OCI-LY7 (cell line): ENCODE data around the gene TCHH.

ENCODE experiments used
- EZH2phosphoT487 ChIP-seq: fragments of 200-600 bp; sonication (generic); IDR thresholded peaks from 2 replicates; pipeline ENCODE4 v1.6.1; 2018; ENCODE audit warnings: low read depth, borderline replicate concordance, mild to moderate bottlenecking, mixed run types, antibody characterized with exemption, low read length, moderate library complexity, mixed read lengths
- TF ChIP-seq, protein P1 (sequence below): fragments of 200-600 bp; sonication (generic); conservative IDR thresholded peaks from 2 replicates; pipeline ENCODE4 v1.5.1; 2014; ENCODE audit warnings: mild to moderate bottlenecking, antibody characterized with exemption, low read length, moderate library complexity, mixed read lengths

DNA sequence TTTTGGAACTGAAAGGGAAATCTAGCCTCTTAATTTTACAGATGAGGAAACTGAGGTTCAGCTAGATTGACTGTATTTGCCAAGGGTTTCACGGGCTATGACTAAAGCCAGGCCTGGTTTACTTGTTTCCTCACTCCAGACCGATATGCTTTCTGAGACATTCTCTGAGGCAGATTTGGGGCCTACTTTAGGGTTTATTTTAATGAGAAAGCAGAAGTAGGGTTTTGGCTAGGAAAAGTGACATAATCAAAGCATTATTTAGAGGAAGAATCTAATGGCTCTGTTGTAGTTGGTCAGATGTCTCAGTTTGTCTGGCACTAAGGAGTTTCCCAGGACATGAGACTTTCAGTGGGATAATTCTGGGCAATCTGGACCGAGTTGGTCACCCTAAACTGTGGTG lies 45.3 kb upstream of the TCHH start:
- TF ChIP-seq, protein P1, sequence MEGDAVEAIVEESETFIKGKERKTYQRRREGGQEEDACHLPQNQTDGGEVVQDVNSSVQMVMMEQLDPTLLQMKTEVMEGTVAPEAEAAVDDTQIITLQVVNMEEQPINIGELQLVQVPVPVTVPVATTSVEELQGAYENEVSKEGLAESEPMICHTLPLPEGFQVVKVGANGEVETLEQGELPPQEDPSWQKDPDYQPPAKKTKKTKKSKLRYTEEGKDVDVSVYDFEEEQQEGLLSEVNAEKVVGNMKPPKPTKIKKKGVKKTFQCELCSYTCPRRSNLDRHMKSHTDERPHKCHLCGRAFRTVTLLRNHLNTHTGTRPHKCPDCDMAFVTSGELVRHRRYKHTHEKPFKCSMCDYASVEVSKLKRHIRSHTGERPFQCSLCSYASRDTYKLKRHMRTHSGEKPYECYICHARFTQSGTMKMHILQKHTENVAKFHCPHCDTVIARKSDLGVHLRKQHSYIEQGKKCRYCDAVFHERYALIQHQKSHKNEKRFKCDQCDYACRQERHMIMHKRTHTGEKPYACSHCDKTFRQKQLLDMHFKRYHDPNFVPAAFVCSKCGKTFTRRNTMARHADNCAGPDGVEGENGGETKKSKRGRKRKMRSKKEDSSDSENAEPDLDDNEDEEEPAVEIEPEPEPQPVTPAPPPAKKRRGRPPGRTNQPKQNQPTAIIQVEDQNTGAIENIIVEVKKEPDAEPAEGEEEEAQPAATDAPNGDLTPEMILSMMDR: no peak
- no peak for TF ChIP-seq EZH2phosphoT487
